Chondrocyte (in vitro differentiated cells): ENCODE measurements around the gene CDX1. TPM values are rescaled to one million over a fixed set of nuclear protein-coding genes. Genes with fewer than 3 reads are reported as not detected.

Source experiments
- DNase-seq: peaks from one replicate; pipeline ENCODE4 v3.0.0; 2021; ENCODE audit warnings: mixed read lengths, low spot score
- H3K27ac Mint-ChIP-seq: one replicate; pipeline ENCODE4 v1.8.0; 2021; ENCODE audit warnings: mild to moderate bottlenecking, moderate library complexity, mixed read lengths; ENCODE audit not compliant: unreplicated experiment
- H3K27me3 Mint-ChIP-seq: 2 replicates; pipeline ENCODE4 v1.8.0; 2021; ENCODE audit warnings: low read depth, mixed read lengths
- H3K36me3 Mint-ChIP-seq: 2 replicates; pipeline ENCODE4 v1.8.0; 2021; ENCODE audit warnings: low read depth, mixed read lengths
- H3K4me1 Mint-ChIP-seq: 2 replicates; pipeline ENCODE4 v1.8.0; 2021; ENCODE audit warnings: low read depth, mild to moderate bottlenecking, mixed read lengths
- H3K4me3 Mint-ChIP-seq: one replicate; pipeline ENCODE4 v1.8.0; 2021; ENCODE audit warnings: mild to moderate bottlenecking, moderate library complexity, mixed read lengths; ENCODE audit not compliant: unreplicated experiment
- H3K9me3 Mint-ChIP-seq: 2 replicates; pipeline ENCODE4 v1.8.0; 2021; ENCODE audit warnings: low read depth, mixed read lengths
- CTCF ChIP-seq: fragments of 200-600 bp; sonication (generic); IDR thresholded peaks from 2 replicates; pipeline ENCODE4 v1.5.0; 2021; ENCODE audit warnings: antibody characterized with exemption, mild to moderate bottlenecking, moderate library complexity
- total RNA-seq: library from RNA; stranded (reverse); gene quantifications from 3 replicates; pipeline ENCODE4 v1.2.1, GENCODE V29; 2021

CDX1 gene
- total RNA-seq, 1 donor from 2014 or later = 0.57 TPM

- Mint-ChIP-seq H3K9me3 (no peaks in the 10 kb centered on the region), H3K4me1 (peaks cover 2% of the 10 kb centered on the region), H3K27me3 (no peaks in the 10 kb centered on the region), H3K36me3 (no peaks in the 10 kb centered on the region), H3K27ac (no peak overlapping the region), H3K4me3 (no peak overlapping the region)
- no peak for DNase-seq
- no peak for TF ChIP-seq CTCF
Measured at GRCh38 chr5:150222906-150223305, 56.3 kb downstream of the CDX1 start.

GRCh38 chr5:150223474-150223873, 56.9 kb downstream of the CDX1 start:
- no peak for TF ChIP-seq CTCF
- no peak overlapping the region for H3K4me3 Mint-ChIP-seq

GRCh38 chr5:150224483-150225027, 58.0 kb downstream of the CDX1 start:
- Mint-ChIP-seq H3K4me1 (no peaks in the 10 kb centered on the region), H3K4me3 (no peak overlapping the region), H3K27me3 (no peaks in the 10 kb centered on the region), H3K36me3 (no peaks in the 10 kb centered on the region), H3K27ac (no peak overlapping the region), H3K9me3 (no peaks in the 10 kb centered on the region)
- DNase-seq = no peak
- TF ChIP-seq CTCF = no peak

More at GRCh38 chr5:150223474-150223873, 56.9 kb downstream of the CDX1 start:
- Mint-ChIP-seq H3K9me3 (no peaks in the 10 kb centered on the region), H3K27me3 (no peaks in the 10 kb centered on the region), H3K36me3 (no peaks in the 10 kb centered on the region), H3K4me1 (no peaks in the 10 kb centered on the region), H3K27ac (no peak overlapping the region)
- DNase-seq = no peak

- Mint-ChIP-seq H3K4me1 (no peaks in the 10 kb centered on the region), H3K36me3 (no peaks in the 10 kb centered on the region), H3K9me3 (no peaks in the 10 kb centered on the region), H3K4me3 (no peak overlapping the region), H3K27ac (no peak overlapping the region), H3K27me3 (no peaks in the 10 kb centered on the region)
- DNase-seq = no peak
- no peak for TF ChIP-seq CTCF
Measured at GRCh38 chr5:150227036-150227435, 60.5 kb downstream of the CDX1 start.

- TF ChIP-seq CTCF = no peak
- Mint-ChIP-seq H3K36me3 (no peaks in the 10 kb centered on the region), H3K4me3 (no peak overlapping the region), H3K9me3 (no peaks in the 10 kb centered on the region), H3K27ac (no peak overlapping the region), H3K4me1 (no peaks in the 10 kb centered on the region), H3K27me3 (no peaks in the 10 kb centered on the region)
- no peak for DNase-seq
Measured at GRCh38 chr5:150227606-150228273, 61.2 kb downstream of the CDX1 start.
